GM10266 (cell line): ENCODE measurements around the gene POLR3B.

Experiments
- DNase-seq: peaks from one replicate; pipeline ENCODE4 v3.0.0; 2012; ENCODE audit errors: extremely low spot score
- TF ChIP-seq, protein P1 (sequence below): IDR thresholded peaks from 2 replicates; pipeline ENCODE4 v1.5.1; 2012; ENCODE audit warnings: mild to moderate bottlenecking, low read depth; ENCODE audit not compliant: control insufficient read depth, insufficient read depth; ENCODE audit errors: missing control alignments

POLR3B gene

GRCh38 chr12:106329231-106329982, 28.1 kb upstream of the POLR3B start:
- TF ChIP-seq, protein P1, sequence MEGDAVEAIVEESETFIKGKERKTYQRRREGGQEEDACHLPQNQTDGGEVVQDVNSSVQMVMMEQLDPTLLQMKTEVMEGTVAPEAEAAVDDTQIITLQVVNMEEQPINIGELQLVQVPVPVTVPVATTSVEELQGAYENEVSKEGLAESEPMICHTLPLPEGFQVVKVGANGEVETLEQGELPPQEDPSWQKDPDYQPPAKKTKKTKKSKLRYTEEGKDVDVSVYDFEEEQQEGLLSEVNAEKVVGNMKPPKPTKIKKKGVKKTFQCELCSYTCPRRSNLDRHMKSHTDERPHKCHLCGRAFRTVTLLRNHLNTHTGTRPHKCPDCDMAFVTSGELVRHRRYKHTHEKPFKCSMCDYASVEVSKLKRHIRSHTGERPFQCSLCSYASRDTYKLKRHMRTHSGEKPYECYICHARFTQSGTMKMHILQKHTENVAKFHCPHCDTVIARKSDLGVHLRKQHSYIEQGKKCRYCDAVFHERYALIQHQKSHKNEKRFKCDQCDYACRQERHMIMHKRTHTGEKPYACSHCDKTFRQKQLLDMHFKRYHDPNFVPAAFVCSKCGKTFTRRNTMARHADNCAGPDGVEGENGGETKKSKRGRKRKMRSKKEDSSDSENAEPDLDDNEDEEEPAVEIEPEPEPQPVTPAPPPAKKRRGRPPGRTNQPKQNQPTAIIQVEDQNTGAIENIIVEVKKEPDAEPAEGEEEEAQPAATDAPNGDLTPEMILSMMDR: no peak
- DNase-seq: no peak

GRCh38 chr12:106331599-106331998, 25.9 kb upstream of the POLR3B start:
- DNase-seq: no peak
- TF ChIP-seq, protein P1: no peak

DNA sequence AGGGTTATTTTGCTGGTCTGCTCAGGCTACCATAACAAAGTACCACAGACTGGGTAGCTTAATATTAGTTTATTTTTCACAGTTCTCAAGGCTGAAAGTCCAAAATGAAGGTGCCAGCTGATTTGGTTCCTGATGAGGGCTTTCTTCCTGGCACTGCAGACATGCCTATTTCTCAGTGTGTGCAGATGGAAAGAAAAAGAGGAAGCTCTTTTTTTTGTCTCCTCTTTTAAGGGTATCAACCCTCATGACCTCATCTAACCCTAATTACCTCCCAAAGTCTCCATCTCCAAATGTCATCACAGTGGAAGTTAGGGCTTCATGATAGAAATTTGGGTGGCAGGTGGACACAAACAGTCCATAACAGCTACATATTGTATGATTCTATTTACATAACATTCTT, 25.0 kb upstream of the POLR3B start:
- no peak for DNase-seq
- TF ChIP-seq, protein P1: no peak

DNA sequence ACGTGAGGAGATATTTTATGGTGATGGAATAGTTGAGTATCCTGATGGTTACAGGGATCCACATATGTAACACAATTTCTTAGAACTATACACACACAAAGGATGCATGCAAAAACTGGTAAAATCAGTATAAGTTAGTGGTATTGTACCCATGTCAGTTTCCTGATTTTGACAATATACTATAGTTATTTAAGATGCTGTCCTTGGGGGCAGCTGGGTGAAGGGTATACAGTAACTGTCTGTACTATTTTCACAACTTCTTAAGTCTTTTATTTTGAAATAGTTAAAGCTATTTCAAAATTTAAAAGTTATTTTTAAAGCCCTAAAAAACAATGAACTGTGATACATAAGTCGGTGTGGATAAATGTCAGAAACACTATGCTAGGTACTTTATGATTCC, 24.5 kb upstream of the POLR3B start:
- no peak for DNase-seq
- TF ChIP-seq, protein P1: no peak

DNA sequence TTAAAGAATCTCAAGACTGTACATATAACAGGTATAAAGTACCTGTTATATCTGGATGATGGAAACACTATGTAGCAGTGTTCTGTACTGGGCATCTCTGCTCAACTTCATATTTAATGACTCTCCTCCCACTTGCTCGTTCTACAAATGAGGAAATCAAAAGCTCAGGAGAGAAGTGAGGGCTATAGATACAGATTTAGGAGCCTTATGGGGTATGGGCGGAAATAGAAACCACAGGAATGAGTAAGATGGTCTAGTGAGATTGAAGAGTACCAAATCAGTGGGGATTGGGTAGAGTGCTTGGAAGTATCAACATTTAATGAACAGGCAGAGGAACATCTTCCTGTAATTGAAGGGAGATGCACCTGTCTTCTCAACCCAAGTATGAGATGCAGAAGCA, 23.8 kb upstream of the POLR3B start:
- TF ChIP-seq, protein P1: no peak
- DNase-seq: no peak

DNA sequence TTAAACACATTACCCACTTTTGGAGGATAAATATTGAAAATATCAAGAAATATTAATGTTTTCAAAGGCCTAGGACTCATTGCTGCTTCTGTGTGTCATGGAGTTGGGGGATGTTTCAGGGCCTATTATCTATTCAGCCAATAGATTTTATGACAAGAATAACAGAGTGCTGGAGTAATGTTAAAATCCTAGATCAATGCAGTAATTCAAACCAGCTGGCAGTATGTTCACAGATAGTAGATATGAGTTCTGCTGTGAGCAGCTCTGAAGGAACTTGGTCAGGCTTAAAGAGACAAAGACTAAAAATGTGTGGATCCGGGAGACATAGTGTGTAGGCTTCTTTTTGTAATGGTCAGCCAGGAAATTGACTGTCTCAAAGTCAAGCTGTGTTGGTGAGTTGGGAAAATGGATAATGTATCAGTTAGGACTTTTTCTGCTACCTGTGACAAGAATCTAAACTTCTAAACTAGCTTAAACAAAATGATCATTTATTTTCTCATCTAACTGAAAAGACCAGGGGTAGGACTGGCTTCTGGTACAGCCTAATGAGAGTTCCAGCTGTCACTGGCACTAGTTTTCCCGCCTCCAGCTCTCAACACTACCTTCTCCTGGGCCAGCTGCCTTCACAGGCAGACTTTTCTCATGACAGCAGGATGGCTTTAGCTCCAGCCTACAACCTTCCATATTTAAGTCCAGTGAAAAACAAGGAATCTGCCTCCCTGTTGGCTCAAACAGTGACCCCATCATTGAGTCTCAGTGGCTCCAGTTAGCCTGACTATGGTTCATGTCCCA, 16.3 kb upstream of the POLR3B start:
- no peak for DNase-seq
- TF ChIP-seq, protein P1: no peak
